ENCODE data around the gene ELOVL4. TPM values are rescaled to one million over a fixed set of nuclear protein-coding genes. Genes with fewer than 3 reads are reported as not detected.

Gene ELOVL4
- 9.0 and 10.1 TPM in 2 replicates for total RNA-seq
- long read RNA-seq, transcript ELOVL4-201 (6 exons, 3,042 nt), result major isoform, 44 of 51 reads
- long read RNA-seq, partial matches to known transcripts, result 2 of 51 reads
- long read RNA-seq, other reads (novel, unspliced or antisense), result 5 of 51 reads

- Mint-ChIP-seq H3K27me3 (ENCODE audit: low read depth) (peaks cover 30% of the 10 kb centered on the region), H3K27ac (ENCODE audit: unreplicated experiment) (peak within 1 kb of the TSS; percentile 53), H3K36me3 (ENCODE audit: low read depth) (no peaks in the 10 kb centered on the region), H3K4me1 (peaks cover 21% of the 10 kb centered on the region), H3K4me3 (peak within 1 kb of the TSS; percentile 98), H3K9me3 (no peaks in the 10 kb centered on the region)
- DNase-seq (ENCODE audit: low read depth, low spot score), result peak; percentile 63
- TF ChIP-seq CTCF (conservative IDR thresholded peaks at IDR 0.05), result no peak
Observed at GRCh38 chr6:79947191-79948186, at the start of gene ELOVL4. Gene ELOVL4 (minus strand): TSS chr6:79947553. CDS start chr6:79947279, 274 bp downstream.

GRCh38 chr6:79993911-79994309 lies 46.6 kb upstream of the ELOVL4 start:
- no peak for DNase-seq (ENCODE audit: low read depth, low spot score)
- Mint-ChIP-seq H3K27me3 (ENCODE audit: low read depth) (peaks cover 20% of the 10 kb centered on the region), H3K27ac (ENCODE audit: unreplicated experiment) (no peak overlapping the region), H3K4me1 (no peaks in the 10 kb centered on the region), H3K4me3 (no peak overlapping the region), H3K36me3 (ENCODE audit: low read depth) (no peaks in the 10 kb centered on the region), H3K9me3 (no peaks in the 10 kb centered on the region)
- TF ChIP-seq CTCF (conservative IDR thresholded peaks at IDR 0.05), result no peak

- Mint-ChIP-seq H3K4me1 (no peaks in the 10 kb centered on the region), H3K9me3 (no peaks in the 10 kb centered on the region), H3K27me3 (ENCODE audit: low read depth) (peaks cover 18% of the 10 kb centered on the region), H3K27ac (ENCODE audit: unreplicated experiment) (no peak overlapping the region), H3K36me3 (ENCODE audit: low read depth) (no peaks in the 10 kb centered on the region), H3K4me3 (no peak overlapping the region)
- TF ChIP-seq CTCF (conservative IDR thresholded peaks at IDR 0.05), result no peak
- DNase-seq (ENCODE audit: low read depth, low spot score), result no peak
Observed at GRCh38 chr6:79993012-79993910, 45.9 kb upstream of the ELOVL4 start.

- no peaks in the 10 kb centered on the region for H3K4me1 Mint-ChIP-seq
- no peak for TF ChIP-seq CTCF (conservative IDR thresholded peaks at IDR 0.05)
- no peak overlapping the region for H3K27ac Mint-ChIP-seq (ENCODE audit: unreplicated experiment)
- DNase-seq (ENCODE audit: low read depth, low spot score), result no peak
- H3K9me3 Mint-ChIP-seq, result no peaks in the 10 kb centered on the region
- H3K36me3 Mint-ChIP-seq (ENCODE audit: low read depth), result no peaks in the 10 kb centered on the region
- no peak overlapping the region for H3K4me3 Mint-ChIP-seq
- peaks cover 3% of the 10 kb centered on the region for H3K27me3 Mint-ChIP-seq (ENCODE audit: low read depth)
Observed at GRCh38 chr6:79989641-79990040, 42.3 kb upstream of the ELOVL4 start.

GRCh38 chr6:79985128-79985527 lies 37.8 kb upstream of the ELOVL4 start:
- H3K27me3 Mint-ChIP-seq (ENCODE audit: low read depth), result no peaks in the 10 kb centered on the region
- H3K36me3 Mint-ChIP-seq (ENCODE audit: low read depth), result no peaks in the 10 kb centered on the region
- no peak overlapping the region for H3K27ac Mint-ChIP-seq (ENCODE audit: unreplicated experiment)
- no peaks in the 10 kb centered on the region for H3K9me3 Mint-ChIP-seq
- H3K4me1 Mint-ChIP-seq, result no peaks in the 10 kb centered on the region
- no peak overlapping the region for H3K4me3 Mint-ChIP-seq
- no peak for TF ChIP-seq CTCF (conservative IDR thresholded peaks at IDR 0.05)
- no peak for DNase-seq (ENCODE audit: low read depth, low spot score)
